Measurements from ENCODE around the gene ZSWIM3. TPM values are rescaled to one million over a fixed set of nuclear protein-coding genes. Genes with fewer than 3 reads are reported as not detected.

Gene ZSWIM3
- total RNA-seq, 2 experiments from 2014 or later = 0.36 to 0.44 TPM

DNA sequence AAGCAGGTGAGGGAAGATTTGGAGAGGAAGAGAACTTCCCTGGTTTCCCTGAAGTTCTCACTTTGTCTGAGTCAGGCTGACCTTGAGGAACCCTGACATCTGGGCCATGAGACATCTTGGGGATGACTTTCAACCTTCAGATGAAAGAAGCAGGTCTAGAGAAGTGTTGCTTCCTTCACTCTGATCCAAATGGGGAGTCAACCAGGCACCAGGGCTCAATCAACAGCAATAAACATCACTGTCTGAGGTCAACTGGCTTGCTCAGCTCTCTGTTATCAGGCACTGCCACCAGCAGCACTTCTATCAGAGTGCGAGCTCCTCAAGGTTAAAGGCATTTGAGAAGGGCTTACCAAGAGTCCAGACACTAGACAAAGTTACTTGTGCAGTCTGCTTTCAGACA lies 6.5 kb upstream of the ZSWIM3 start:
- Histone ChIP-seq H3K4me1 (ENCODE audit: insufficient read depth, low read length) (peaks cover 17% of the 10 kb centered on the region), H3K36me3 (ENCODE audit: insufficient read depth, low read length) (peaks cover 55% of the 10 kb centered on the region), H3K4me3 (ENCODE audit: low read length) (no peak overlapping the region), H3K9me3 (ENCODE audit: control insufficient read depth in 1 of 2, insufficient read depth in 1 of 2, low read length in 2 of 2) (no peaks in the 10 kb centered on the region), H3K27ac (ENCODE audit: low read depth in 1 of 2, low read length in 2 of 2) (no peak overlapping the region), H3K27me3 (ENCODE audit: control insufficient read depth in 1 of 2, insufficient read depth in 2 of 2, low read length in 2 of 2) (no peaks in the 10 kb centered on the region)
- DNase-seq (no peak), ATAC-seq (ENCODE audit: poor library complexity) (no peak)
- POLR2A ChIA-PET = no interaction called here
- no peaks in the 10 kb centered on the region for H3K9me3 Mint-ChIP-seq
- H3K27ac Mint-ChIP-seq = no peak overlapping the region
- H3K4me3 Mint-ChIP-seq = no peak overlapping the region
- CTCF ChIA-PET = no interaction called here
- H3K4me1 Mint-ChIP-seq (ENCODE audit: low read depth) = peaks cover 19% of the 10 kb centered on the region
- no peaks in the 10 kb centered on the region for H3K27me3 Mint-ChIP-seq
- peaks cover 87% of the 10 kb centered on the region for H3K36me3 Mint-ChIP-seq (ENCODE audit: low read depth)
- TF ChIP-seq, protein P1, sequence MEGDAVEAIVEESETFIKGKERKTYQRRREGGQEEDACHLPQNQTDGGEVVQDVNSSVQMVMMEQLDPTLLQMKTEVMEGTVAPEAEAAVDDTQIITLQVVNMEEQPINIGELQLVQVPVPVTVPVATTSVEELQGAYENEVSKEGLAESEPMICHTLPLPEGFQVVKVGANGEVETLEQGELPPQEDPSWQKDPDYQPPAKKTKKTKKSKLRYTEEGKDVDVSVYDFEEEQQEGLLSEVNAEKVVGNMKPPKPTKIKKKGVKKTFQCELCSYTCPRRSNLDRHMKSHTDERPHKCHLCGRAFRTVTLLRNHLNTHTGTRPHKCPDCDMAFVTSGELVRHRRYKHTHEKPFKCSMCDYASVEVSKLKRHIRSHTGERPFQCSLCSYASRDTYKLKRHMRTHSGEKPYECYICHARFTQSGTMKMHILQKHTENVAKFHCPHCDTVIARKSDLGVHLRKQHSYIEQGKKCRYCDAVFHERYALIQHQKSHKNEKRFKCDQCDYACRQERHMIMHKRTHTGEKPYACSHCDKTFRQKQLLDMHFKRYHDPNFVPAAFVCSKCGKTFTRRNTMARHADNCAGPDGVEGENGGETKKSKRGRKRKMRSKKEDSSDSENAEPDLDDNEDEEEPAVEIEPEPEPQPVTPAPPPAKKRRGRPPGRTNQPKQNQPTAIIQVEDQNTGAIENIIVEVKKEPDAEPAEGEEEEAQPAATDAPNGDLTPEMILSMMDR (IDR thresholded peaks at IDR 0.05) = no peak
- intact Hi-C loops (cut with DNase I, micrococcal nuclease) = no loop called here

DNA sequence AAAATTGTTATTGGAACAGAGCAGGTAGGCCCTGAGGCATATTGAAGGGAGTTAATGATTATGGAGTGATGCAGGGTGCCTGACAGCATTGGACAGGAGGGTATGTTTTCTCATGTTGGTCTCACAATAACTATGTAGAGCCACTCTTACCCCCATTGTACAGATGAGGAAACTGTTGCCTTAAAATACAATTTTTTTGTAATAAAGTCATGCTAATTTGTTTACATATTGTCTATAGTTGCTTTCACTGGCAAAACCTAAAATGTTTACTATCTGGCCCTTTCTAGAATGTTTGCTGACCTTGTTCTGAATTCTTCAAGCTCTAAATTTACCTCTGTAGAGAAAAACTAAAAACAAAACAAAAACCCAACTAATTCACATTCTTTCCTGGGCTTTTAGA lies 5.9 kb upstream of the ZSWIM3 start:
- Mint-ChIP-seq H3K36me3 (ENCODE audit: low read depth) (peaks cover 83% of the 10 kb centered on the region), H3K27ac (no peak overlapping the region), H3K4me1 (ENCODE audit: low read depth) (peaks cover 24% of the 10 kb centered on the region), H3K4me3 (no peak overlapping the region), H3K9me3 (no peaks in the 10 kb centered on the region), H3K27me3 (no peaks in the 10 kb centered on the region)
- Histone ChIP-seq H3K9me3 (ENCODE audit: control insufficient read depth in 1 of 2, insufficient read depth in 1 of 2, low read length in 2 of 2) (no peaks in the 10 kb centered on the region), H3K27ac (ENCODE audit: low read depth in 1 of 2, low read length in 2 of 2) (no peak overlapping the region), H3K27me3 (ENCODE audit: control insufficient read depth in 1 of 2, insufficient read depth in 2 of 2, low read length in 2 of 2) (no peaks in the 10 kb centered on the region), H3K4me1 (ENCODE audit: insufficient read depth, low read length) (peaks cover 22% of the 10 kb centered on the region), H3K4me3 (ENCODE audit: low read length) (no peak overlapping the region), H3K36me3 (ENCODE audit: insufficient read depth, low read length) (peaks cover 49% of the 10 kb centered on the region)
- TF ChIP-seq, protein P1 (IDR thresholded peaks at IDR 0.05) = no peak
- ATAC-seq (ENCODE audit: poor library complexity) (no peak), DNase-seq (no peak)
- ChIA-PET CTCF (no interaction called here), POLR2A (no interaction called here)
- intact Hi-C loops (cut with DNase I, micrococcal nuclease) = no loop called here

DNA sequence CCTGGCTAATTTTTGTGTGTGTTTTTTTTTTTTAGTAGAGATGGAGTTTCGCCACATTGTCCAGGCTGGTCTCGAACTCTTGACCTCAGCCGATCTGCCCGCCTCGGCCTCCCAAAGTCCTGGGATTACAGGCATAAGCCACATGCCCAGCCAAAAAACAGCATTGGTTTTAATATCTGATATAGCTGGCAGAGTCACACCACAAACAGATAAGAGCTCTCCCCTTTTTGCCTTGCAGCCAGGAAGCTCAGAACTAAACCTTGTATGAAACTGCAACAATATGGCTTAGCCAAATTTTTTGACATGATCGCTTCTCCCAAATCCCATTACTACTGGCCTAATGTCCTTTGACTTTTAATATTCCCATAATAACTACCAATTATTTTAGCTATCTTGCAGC lies 5.1 kb upstream of the ZSWIM3 start:
- Mint-ChIP-seq H3K4me1 (ENCODE audit: low read depth) (peaks cover 33% of the 10 kb centered on the region), H3K4me3 (no peak overlapping the region), H3K27me3 (no peaks in the 10 kb centered on the region), H3K9me3 (no peaks in the 10 kb centered on the region), H3K36me3 (ENCODE audit: low read depth) (peaks cover 83% of the 10 kb centered on the region), H3K27ac (no peak overlapping the region)
- Histone ChIP-seq H3K4me3 (ENCODE audit: low read length) (no peak overlapping the region), H3K36me3 (ENCODE audit: insufficient read depth, low read length) (peaks cover 45% of the 10 kb centered on the region), H3K4me1 (ENCODE audit: insufficient read depth, low read length) (peaks cover 27% of the 10 kb centered on the region), H3K27ac (ENCODE audit: low read depth in 1 of 2, low read length in 2 of 2) (no peak overlapping the region), H3K27me3 (ENCODE audit: control insufficient read depth in 1 of 2, insufficient read depth in 2 of 2, low read length in 2 of 2) (no peaks in the 10 kb centered on the region), H3K9me3 (ENCODE audit: control insufficient read depth in 1 of 2, insufficient read depth in 1 of 2, low read length in 2 of 2) (no peaks in the 10 kb centered on the region)
- ATAC-seq (ENCODE audit: poor library complexity) (no peak), DNase-seq (no peak)
- intact Hi-C loops (cut with DNase I, micrococcal nuclease) = no loop called here
- ChIA-PET CTCF (no interaction called here), POLR2A (interaction anchor here (1.6 kb wide), 1 partner anchor 29 kb away, joined by 7 read pairs; the partner anchor contains the start of gene ZSWIM1)
- TF ChIP-seq, protein P1 (IDR thresholded peaks at IDR 0.05) = no peak
